ENCODE results near the gene SPSB4.

Gene SPSB4

GRCh38 chr3:141070727-141071357, 19.7 kb downstream of the SPSB4 start:
- Histone ChIP-seq H3K4me1 (ENCODE audit: control insufficient read depth, insufficient read depth, low read length) (no peaks in the 10 kb centered on the region), H3K36me3 (ENCODE audit: control insufficient read depth in 2 of 2, insufficient read depth in 1 of 2, low read length in 2 of 2) (peaks cover 0 to 9% of the 10 kb centered on the region in 2 experiments; a peak in 1 of 3 replicates), H3K27ac (ENCODE audit: extremely low read depth, low read depth, low read length) (no peak overlapping the region), H3K9me3 (ENCODE audit: control insufficient read depth, insufficient read depth, low read depth, low read length) (no peaks in the 10 kb centered on the region), H3K4me3 (ENCODE audit: low read depth, low read length) (no peak overlapping the region)
- CTCF ChIA-PET, result interaction anchor here (0.6 kb wide), 1 partner anchor 37 kb away, joined by 3 read pairs; no protein-coding TSS in a partner anchor
- TF ChIP-seq, protein P1, sequence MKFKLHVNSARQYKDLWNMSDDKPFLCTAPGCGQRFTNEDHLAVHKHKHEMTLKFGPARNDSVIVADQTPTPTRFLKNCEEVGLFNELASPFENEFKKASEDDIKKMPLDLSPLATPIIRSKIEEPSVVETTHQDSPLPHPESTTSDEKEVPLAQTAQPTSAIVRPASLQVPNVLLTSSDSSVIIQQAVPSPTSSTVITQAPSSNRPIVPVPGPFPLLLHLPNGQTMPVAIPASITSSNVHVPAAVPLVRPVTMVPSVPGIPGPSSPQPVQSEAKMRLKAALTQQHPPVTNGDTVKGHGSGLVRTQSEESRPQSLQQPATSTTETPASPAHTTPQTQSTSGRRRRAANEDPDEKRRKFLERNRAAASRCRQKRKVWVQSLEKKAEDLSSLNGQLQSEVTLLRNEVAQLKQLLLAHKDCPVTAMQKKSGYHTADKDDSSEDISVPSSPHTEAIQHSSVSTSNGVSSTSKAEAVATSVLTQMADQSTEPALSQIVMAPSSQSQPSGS (tag by site-specific recombination; IDR thresholded peaks at IDR 0.05; ENCODE audit: low read depth), result no peak
- peak; percentile 100 for TF ChIP-seq ZIC2 (tag by site-specific recombination; IDR thresholded peaks at IDR 0.05)
- POLR2A ChIA-PET, result no interaction called here

GRCh38 chr3:141071681-141072260, 20.6 kb downstream of the SPSB4 start:
- POLR2A ChIA-PET, result no interaction called here
- no peak for TF ChIP-seq ZNF23 (tag by site-specific recombination; IDR thresholded peaks at IDR 0.05; ENCODE audit: borderline replicate concordance)
- no peak for TF ChIP-seq FEZF1 (tag by site-specific recombination; IDR thresholded peaks at IDR 0.05)
- H3K4me1 ChIP-seq (ENCODE audit: control insufficient read depth, insufficient read depth, low read length), result 0 out of 2 replicates have a peak, but pooled peaks cover 2% of the 10 kb centered on the region

DNA sequence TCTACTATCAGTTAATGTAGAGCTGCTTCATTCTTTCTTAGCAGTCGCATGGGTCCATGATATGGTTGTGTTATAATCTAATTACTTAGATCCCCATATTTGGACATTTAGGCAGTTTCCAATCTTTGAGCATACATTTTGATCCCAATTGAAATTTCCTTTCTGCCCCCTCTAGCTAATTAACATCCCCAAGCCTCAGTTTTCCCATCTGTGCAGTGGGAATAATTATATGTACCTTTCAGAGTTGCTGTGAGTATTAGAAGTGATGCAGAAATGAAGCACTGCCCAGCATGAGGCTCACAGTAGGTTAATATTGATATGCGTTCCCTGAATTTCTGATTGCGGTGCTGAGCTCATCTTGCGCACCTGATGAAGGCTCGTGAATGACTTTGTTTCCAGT, 21.8 kb downstream of the SPSB4 start:
- TF ChIP-seq ZNF138 (tag by site-specific recombination; IDR thresholded peaks at IDR 0.05; ENCODE audit: borderline replicate concordance), result no peak
- TF ChIP-seq ZNF169 (tag by site-specific recombination; IDR thresholded peaks at IDR 0.05), result no peak
- TF ChIP-seq YY1 (tag by site-specific recombination; IDR thresholded peaks at IDR 0.05), result no peak
- Histone ChIP-seq H3K36me3 (ENCODE audit: control insufficient read depth in 2 of 2, insufficient read depth in 1 of 2, low read length in 2 of 2) (no peaks in the 10 kb centered on the region), H3K27ac (ENCODE audit: extremely low read depth, low read depth, low read length) (no peak overlapping the region), H3K4me1 (ENCODE audit: control insufficient read depth, insufficient read depth, low read length) (0 out of 2 replicates have a peak, but pooled peaks cover 2% of the 10 kb centered on the region), H3K4me3 (ENCODE audit: low read depth, low read length) (no peak overlapping the region), H3K9me3 (ENCODE audit: control insufficient read depth, insufficient read depth, low read depth, low read length) (no peaks in the 10 kb centered on the region)
- ChIA-PET POLR2A (no interaction called here), CTCF (no interaction called here)

More at GRCh38 chr3:141071681-141072260, 20.6 kb downstream of the SPSB4 start:
- CTCF ChIA-PET, result no interaction called here
- Histone ChIP-seq H3K36me3 (ENCODE audit: control insufficient read depth in 2 of 2, insufficient read depth in 1 of 2, low read length in 2 of 2) (peaks cover 0 to 3% of the 10 kb centered on the region in 2 experiments; a peak in 1 of 3 replicates), H3K9me3 (ENCODE audit: control insufficient read depth, insufficient read depth, low read depth, low read length) (no peaks in the 10 kb centered on the region), H3K27ac (ENCODE audit: extremely low read depth, low read depth, low read length) (no peak overlapping the region), H3K4me3 (ENCODE audit: low read depth, low read length) (no peak overlapping the region)

GRCh38 chr3:141073580-141073979, 22.4 kb downstream of the SPSB4 start:
- H3K36me3 ChIP-seq (ENCODE audit: control insufficient read depth in 2 of 2, insufficient read depth in 1 of 2, low read length in 2 of 2), result no peaks in the 10 kb centered on the region
- CTCF ChIA-PET, result no interaction called here
- H3K27ac ChIP-seq (ENCODE audit: extremely low read depth, low read depth, low read length), result no peak overlapping the region
- no peaks in the 10 kb centered on the region for H3K9me3 ChIP-seq (ENCODE audit: control insufficient read depth, insufficient read depth, low read depth, low read length)
- POLR2A ChIA-PET, result no interaction called here
- no peak overlapping the region for H3K4me3 ChIP-seq (ENCODE audit: low read depth, low read length)
- 0 out of 2 replicates have a peak, but pooled peaks cover 2% of the 10 kb centered on the region for H3K4me1 ChIP-seq (ENCODE audit: control insufficient read depth, insufficient read depth, low read length)
- no peak for TF ChIP-seq ZNF10 (tag by site-specific recombination; IDR thresholded peaks at IDR 0.05)
- TF ChIP-seq ZSCAN23 (tag by site-specific recombination; IDR thresholded peaks at IDR 0.05), result no peak
- TF ChIP-seq ZNF610 (tag by site-specific recombination; IDR thresholded peaks at IDR 0.05; ENCODE audit: borderline replicate concordance), result no peak
- no peak for TF ChIP-seq MEIS1 (CRISPR knock-in tag; IDR thresholded peaks at IDR 0.05; ENCODE audit: borderline replicate concordance)
- TF ChIP-seq PATZ1 (tag by site-specific recombination; IDR thresholded peaks at IDR 0.05), result no peak
- TF ChIP-seq WT1 (tag by site-specific recombination; IDR thresholded peaks at IDR 0.05), result no peak
- TF ChIP-seq ZNF544 (tag by site-specific recombination; IDR thresholded peaks at IDR 0.05), result no peak
- no peak for TF ChIP-seq ZNF645 (tag by site-specific recombination; IDR thresholded peaks at IDR 0.05)
- no peak for TF ChIP-seq OVOL3 (tag by site-specific recombination; IDR thresholded peaks at IDR 0.05)
- no peak for TF ChIP-seq ZNF169 (tag by site-specific recombination; IDR thresholded peaks at IDR 0.05)
- no peak for TF ChIP-seq ZNF112 (tag by site-specific recombination; IDR thresholded peaks at IDR 0.05)
- TF ChIP-seq TRIM28 (IDR thresholded peaks at IDR 0.05; ENCODE audit: borderline replicate concordance, low read length), result no peak
- TF ChIP-seq, protein P2, sequence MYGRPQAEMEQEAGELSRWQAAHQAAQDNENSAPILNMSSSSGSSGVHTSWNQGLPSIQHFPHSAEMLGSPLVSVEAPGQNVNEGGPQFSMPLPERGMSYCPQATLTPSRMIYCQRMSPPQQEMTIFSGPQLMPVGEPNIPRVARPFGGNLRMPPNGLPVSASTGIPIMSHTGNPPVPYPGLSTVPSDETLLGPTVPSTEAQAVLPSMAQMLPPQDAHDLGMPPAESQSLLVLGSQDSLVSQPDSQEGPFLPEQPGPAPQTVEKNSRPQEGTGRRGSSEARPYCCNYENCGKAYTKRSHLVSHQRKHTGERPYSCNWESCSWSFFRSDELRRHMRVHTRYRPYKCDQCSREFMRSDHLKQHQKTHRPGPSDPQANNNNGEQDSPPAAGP (tag by site-specific recombination; IDR thresholded peaks at IDR 0.05), result no peak
- TF ChIP-seq ZNF623 (tag by site-specific recombination; IDR thresholded peaks at IDR 0.05), result no peak
- no peak for TF ChIP-seq ZNF558 (tag by site-specific recombination; IDR thresholded peaks at IDR 0.05)
